Left kidney (tissue), 2 donors: ENCODE measurements around the gene C6orf163. TPM values are rescaled to one million over a fixed set of nuclear protein-coding genes. Genes with fewer than 3 reads are reported as not detected.

Experiments
- DNase-seq: peaks from one replicate; pipeline ENCODE4 v3.0.0-alpha.2; 2013
- polyA plus RNA-seq: library from polyadenylated mRNA; unstranded; fragments of 120-200 nt; gene quantifications from one replicate; pipeline ENCODE4 v1.2.1, GENCODE V29; 2013; ENCODE audit not compliant: insufficient read length

The C6orf163 gene
- polyA plus RNA-seq, 1 donor: 7.8 TPM

DNA sequence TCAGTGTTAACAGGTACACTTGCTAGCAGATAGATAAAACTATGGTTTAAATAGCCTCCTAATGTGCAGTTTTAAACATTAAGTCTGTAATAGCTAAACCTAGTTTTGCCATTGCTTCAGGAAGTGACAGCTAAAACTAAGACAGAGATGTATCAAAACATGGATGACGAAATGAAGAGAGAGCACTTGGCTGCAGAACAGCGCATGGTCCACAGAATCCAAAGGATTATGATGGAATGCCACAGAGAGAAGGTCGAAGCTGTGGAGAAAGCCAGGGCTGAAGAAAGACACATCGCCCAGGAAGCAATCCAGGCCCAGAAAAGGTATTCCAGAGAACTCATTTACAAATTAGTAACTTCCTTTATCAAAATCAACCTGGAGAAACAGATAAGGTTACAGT, 11.6 kb downstream of the C6orf163 start:
- DNase-seq: no peak

DNA sequence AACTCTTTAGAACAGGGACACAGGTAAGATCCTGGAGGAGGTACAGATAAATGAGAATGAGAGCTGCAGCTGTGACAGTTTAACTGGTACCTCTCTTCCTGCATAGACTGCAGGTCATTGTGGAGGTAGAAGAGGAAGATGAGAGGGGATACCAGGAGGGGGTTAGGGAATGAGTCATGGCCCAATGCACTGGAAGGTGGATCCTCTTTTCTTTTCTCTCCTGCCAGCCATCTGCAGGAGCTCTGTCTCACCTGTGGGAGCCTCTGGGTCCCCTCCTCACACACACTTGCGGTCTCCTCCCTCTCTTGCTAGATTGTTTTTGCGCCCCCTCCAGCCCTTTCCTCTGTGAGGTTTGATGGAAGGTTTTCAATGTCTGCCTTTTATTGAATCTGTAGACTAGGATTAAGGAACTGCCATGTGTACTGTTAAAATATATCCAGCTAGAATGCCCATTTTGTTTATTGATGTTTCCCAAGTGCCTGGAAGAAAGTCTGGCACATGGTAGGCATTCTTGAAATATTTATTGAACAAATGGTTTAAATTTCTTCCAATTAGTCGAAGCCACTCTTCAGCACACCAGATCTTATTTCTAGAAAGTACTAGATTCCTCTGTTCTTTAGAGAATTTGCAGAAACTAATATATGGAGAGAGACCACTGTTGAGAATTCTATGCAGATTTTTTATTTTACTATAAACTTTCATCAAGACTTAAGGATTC, 13.0 kb downstream of the C6orf163 start:
- DNase-seq: no peak

DNA sequence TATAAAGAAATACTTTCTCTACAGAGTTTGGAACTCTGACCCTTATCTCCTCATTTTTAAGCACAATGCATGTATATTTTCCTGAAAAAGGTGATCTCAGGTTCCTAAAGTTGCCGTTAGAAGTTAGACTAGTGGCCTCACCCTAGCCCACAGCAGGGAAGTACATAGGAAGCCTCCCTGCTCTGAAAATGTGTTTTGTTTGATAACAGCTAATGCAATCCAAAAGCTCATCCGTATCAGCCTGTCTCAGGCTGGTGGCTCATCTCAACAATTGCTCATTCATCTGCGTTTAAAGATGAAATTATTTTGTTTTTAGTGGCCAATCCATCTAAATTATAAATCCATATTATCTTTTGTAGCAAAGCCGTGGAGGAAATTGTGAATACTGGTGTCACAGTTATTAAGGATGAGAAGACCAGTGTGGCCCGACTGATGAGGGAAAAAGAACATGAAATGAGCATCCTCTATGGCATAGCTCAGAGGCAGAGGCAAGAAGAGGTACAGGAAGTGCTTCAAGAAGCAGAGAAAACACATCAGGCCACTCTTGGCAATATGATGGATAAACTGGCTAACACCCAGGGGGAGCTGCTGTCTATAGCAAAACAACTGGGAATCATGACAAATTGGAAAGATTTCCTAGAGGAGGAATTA, 20.1 kb downstream of the C6orf163 start:
- DNase-seq: no peak

DNA sequence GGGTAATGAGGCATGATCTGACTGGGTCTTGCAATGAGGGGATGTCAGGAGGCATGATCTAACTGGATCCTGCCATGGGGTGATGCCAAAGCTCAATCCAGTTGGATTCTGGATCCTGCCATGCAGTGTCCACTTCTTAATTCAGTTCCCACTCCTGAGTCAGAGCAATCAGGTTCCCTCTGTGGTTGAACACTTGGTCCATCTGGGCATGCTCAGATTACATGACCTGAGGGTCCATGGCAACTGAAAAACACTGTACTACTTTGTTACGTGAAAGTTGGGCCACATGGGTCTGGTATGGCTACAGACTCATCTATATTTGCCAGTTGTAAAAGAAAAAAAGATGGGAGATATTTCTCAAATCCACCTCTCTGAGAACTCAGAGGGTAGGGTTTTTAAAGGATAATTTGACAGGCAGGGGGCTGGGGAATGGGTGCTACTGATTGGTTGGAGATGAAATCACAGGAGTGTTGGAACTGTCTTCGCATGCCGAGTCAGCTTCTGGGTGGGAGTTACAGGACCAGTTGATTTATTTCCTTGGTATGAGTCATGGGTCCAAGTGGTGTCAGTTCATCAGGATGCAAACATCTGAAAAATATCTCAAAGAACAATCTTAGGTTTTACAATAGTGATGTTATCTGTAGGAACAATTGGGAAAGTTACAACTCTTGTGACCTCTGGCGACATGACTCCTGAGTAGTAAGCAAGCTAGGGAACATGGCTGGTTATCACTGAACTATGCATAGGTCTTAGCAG, 21.6 kb downstream of the C6orf163 start:
- DNase-seq: no peak

DNA sequence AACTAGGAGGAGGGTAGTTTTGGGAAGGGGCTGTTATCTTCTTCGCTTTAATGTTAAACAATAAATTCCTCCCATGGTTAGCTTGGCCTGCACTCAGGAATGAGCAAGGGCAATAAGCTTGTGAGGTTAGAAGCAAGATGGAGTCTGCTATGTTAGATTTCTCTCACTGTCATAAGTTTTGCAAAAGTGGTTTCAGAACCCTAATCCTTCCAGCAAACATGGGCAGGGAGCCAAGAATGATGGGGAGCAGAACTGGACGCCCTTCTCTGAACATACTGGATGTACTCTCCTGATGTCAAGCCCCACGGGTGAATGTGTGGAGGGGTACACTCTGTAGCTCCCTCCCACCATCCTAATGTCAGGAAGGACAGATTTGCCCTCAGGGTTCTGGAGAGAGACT, 22.3 kb downstream of the C6orf163 start:
- DNase-seq: no peak

DNA sequence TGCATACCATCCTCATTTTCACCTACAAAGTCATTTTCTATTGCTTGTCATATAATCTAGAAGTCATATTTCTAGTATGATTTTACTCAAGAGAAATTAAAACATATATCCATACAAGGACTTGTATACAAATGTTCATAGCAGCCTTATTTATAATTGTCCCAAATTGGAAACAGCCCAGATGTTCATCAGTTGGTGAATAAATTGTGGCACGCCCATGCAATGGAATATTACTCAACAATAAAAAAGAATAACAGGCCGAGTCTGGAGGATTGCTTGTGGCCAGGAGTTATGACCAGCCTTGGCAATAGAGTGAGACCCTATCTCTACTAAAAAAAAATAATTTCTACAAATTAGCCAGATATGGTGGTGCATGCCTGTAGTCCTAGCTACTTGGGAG, 28.8 kb downstream of the C6orf163 start:
- DNase-seq: no peak

DNA sequence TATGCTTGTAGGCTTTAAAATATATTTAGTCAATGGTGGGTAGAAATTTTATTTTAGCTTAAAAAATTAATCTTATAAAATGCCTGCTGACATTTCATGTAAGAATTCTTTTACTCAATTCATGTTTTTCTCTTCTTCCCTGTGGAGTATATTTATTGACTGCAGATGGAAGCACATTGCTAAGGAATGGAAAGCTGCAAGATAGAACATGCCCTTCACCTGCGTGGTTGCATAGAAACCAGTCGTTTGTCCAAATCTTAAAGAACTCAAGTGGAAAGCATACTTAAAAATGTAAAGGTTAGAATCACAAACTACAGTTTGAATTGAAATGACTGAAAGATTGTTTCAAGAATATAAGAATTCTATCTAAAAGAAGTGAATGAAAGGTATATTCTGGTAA, 30.7 kb downstream of the C6orf163 start:
- no peak for DNase-seq

DNA sequence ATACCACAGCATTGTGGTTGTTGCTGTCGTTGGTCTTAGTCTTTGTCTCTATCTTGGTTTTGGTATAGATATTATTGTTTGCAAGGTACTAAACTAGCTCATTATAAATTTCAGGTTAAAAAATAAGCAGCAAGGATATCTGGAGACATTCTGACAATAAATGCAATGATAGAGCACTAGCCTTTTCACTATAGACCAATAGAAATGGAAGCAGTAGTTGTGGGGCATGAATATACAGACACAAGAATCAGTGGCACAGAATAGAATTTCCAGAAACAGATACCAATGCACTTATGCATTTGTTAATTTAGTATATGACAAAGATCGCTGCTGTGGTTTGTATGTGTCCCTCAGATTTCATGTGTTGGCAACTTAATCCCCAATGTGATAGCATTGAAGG, 32.0 kb downstream of the C6orf163 start:
- no peak for DNase-seq

DNA sequence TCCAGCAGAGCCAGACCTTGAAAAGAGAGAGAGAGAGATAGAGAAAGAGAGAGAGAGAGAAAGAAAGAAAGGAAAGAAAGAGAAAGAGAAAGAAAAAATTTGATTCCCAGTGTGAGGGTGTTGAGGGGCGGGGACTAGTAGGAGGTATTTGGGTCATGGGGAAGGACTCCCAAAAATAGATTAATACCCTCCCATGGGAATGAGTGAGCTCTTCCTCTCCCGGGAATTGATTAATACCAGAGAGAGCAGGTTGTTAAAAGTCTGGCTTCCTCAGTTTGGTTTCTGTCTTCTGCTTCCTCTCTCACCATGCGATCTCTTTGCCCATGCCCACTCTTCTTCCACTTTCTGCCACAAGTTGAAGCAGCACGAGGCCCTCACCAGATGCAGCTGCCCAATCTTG, 34.3 kb downstream of the C6orf163 start:
- no peak for DNase-seq

DNA sequence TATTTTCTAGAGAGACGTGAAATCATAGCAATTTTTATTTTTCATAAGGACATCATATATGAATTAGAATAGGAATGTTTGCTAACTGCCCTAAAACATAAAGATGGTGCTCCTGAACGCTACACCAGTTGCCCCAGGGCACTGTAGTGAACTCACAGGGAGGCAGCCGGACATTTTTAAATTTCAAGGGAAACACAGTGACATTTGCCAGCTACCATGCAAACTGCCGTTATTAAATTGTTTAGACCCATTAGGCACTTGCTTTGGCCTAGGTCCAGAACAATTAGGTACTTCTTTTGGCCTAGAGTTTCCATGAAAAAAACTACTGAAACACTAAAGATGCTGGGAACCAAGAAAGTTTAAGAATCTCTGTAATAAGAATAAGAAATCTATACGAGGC, 38.2 kb downstream of the C6orf163 start:
- DNase-seq: no peak

DNA sequence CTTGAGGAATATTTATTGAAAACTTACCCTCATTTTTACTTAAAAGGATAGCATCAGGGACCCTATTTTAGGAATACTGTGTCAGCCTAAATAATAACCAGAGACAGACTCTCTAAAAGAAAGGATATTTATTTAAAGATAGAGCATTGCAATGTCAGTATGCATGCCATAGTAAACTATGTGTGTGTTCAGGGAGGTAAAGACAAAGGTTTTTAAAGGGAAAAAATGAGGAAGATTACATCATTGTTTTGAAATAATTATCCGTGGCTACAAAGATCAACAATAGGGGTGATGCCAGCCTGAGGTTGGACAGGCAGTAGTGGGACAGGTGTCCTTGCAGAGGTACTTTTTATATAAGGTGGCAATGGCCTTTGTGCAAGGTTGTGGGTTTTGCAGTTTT, 39.4 kb downstream of the C6orf163 start:
- DNase-seq: no peak

DNA sequence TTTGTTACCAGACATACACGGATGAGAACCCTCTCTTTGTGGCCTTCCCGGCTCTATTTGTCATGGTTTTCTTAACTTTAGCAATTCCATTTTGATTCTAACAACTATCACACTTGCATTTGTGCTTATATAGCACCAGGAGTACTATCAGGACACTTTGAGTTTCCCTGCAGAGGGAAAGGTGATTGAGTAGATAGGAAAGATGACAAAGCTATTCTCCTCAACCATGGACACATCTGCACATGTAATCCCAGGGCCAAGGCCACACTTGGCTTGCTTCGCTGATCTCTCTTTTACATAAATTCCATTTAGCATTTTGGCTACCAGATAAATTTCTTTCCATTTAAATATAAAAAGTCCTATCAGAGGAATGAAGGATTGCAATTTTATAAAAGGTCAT, 39.8 kb downstream of the C6orf163 start:
- DNase-seq: no peak

DNA sequence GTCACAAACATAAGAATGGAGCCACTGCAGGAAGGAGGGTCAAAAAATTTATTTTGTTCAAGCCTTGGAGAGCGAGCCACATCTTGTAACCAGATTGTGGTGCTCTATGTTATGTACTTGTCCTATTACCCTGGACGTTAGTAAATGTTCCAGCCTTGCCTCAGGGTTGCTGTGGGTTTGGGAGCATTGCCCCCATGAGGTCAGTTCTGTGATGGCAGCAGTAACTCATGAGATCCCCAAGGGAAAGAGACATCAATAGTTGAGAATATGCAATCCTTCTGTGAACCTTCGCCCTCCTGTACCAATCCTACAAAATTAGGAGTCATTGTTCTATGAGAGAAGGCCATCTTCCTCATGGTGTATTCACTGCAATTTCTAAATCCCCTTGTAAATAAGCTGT, 46.7 kb downstream of the C6orf163 start:
- DNase-seq: no peak

DNA sequence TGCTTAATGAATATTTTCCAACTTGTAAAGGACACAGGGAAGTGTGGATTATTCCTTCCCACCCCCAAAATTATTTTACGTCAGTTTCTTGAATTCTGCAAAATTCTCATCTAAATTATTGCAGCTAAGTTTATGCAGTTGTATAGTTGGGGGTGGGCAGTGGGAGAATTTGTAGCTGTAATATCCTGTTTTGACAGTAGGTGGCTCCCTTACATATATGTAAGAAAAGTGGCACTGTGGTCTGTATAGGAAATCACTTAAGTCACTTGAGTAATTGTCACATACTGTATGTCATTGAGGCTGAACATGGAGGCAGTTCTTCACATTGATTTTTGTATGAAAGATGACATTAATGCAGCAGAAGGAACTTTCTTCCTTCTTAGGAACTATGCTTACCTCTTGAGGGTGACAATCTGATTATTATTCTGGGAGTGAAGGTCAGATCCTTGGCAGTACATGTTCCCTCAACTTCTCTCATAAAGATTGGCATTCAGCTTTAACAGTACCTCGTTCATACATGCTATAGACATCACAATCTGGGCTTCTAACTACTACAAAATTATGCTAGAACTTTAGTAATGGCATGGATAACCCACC, 48.5 kb downstream of the C6orf163 start:
- peak; percentile 42 for DNase-seq

DNA sequence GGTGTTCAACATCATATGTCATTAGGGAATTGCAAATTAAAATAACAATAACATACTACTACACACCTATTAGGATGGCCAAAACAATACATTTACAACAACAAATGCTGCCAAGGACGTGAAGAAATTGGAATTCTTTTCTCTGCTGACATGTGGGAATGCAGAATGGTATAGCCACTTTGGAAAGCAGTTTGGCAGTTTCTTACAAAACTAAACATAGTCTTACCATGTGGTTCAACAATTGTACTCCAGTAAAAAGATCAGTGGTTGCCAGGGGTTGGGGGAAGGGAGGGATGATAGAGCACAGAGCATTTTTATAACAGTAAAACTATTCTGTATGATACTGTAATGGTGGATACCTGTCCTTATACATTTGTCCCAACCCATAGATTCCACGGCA, 50.8 kb downstream of the C6orf163 start:
- DNase-seq: no peak

DNA sequence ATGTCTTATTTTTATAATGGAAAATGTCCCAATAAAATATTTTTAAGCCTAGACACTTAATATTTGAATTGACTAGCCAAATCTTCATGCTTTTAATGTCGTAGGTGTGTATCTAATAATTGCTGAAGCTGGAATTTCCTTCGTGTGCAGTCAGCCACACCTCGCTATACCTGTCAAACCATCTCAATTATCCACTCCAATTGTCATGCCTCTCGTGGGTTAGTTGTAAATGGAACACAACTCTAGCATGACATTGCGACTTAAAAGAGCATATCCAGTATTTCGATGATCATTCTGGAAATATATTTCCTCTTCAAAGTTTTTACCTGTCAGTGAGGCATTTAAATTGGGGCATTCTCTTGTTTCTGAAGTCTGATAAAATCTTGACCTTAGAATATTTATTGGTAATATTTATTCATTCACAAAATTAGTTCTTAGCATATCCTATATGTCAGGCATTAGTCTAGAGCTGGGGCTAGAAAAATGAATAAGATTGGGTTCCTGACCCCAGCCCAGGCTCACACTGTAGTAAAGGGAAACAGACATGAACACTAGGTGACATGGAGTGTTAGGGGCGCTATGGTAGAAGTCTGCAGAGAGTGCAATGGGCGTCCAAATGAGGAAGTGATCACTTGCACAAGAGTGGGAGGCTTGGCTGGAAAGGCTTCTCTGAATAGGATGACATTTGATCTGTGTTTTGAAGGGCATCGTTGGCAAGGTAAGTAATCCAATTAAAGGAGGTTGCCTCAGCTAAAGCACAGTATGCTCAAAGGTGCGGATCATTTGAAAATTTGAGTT, 52.2 kb downstream of the C6orf163 start:
- DNase-seq: no peak

DNA sequence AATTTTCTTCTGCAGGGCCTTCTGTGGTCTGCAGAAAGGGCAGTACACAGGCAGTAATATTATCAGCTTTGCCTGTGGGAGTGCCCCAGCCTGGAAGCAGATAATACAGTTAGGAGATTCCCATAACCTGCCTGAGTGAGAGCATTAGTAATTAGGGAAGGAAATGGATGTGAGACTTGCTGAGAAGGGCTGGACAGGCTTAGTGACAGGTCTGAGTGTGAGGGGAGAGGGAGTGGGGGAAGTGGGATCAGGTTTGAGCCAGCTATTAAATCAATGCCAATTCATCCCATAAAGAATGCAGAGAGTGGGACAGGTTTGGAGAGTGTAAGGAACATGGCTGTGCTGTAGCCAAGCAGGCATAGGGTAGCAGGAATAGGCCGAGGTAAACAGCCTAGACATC, 53.0 kb downstream of the C6orf163 start:
- peak; percentile 34 for DNase-seq

DNA sequence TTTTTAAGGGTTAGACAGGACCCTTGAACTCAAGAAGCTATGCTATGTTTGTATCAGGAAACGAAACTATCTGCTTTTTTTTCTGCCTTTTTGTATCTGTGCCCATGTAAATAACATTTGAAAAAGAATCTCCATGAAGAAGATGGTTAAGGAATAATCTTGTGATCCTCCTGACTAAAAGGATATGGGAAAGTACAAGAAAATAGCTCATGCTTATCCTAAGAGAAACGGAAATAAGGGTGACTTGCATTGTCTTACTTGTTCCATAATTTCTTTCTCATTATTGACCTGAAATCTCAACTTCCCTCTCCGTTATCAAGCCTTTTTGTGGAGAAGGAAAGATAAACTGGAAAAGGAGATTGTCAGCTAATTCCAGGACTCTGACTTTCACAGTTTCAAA, 57.2 kb downstream of the C6orf163 start:
- DNase-seq: no peak

DNA sequence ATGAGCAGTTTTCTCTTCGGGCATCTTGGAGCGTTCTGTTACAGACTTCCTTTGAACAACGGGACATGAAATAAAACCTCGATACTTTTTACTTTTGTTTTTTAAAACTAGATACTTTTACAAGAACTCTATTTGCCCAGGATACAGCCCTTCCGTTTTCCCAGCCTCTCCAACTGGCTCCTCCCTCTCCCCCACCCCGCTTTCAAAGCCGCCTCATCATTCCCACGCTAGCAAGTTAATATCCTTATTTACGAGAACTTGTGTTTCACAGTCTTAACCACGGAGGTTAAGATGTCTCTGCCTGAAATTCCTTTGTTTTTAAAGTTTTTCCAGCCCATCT, 62.9 kb downstream of the C6orf163 start:
- DNase-seq: peak; percentile 68

DNA sequence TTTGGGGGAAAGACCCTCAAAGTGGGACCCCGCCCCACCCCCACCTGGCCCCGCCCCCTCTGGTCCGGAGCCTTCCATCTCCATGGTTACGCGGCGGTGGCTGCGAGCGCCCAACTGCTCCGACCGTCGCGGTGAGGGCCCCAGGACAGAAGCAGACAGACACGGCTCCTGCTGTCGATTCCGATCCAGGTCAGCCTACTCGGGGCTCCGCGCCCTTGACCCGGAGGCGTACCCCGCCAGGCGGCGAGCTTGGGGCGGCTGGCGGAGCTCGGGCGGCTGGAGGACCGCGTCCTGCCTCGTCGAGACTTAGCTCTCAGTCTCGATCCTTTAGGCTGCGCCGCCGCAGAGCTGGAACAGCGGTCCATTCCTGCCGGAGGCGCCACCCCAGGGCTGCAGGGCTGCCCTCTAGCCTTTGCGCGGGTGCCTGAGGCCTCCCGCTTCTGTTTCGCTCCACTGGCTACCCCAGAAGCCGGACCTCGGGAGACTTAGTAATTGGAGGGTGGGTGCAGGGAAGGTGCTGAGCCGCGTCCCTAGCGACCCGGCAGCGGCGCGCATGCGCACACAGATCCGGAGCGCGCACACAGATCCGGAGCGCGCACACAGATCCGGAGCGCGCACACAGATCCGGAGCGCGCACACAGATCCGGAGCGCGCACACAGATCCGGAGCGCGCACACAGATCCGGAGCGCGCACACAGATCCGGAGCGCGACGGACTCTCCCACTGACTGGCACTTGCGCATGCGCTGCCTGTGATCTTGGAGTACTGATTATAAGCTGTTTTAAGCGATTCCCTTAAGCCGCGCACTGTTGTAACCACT, 63.5 kb downstream of the C6orf163 start, which contains the start of gene CFAP206:
TSS of gene CFAP206 (plus strand) at position 72 of the 820 bp plus-strand sequence. CDS start 1,868 bp downstream, outside the sequence.
- DNase-seq: peak; percentile 85

DNA sequence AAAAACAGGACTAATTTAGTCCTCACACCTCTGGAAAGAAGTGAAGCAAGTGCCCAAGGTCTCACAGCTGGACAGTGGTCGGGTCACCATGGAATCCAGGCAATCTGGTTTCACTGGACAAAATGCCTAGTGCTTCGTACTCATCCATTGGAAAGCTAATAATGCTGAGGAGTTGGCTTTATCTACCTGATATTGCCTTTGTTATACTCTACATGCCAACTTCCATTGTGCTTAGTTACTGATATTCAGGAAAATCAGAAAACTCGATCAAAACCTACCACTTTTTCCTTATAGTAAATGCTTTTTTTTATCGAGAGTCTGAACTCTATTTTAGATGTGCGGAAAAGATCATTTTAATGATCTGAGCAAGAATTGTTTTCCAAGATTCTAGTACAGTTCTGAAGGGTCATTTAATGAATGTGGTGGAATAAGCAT, 64.1 kb downstream of the C6orf163 start:
- no peak for DNase-seq
